H9 (cell line): ENCODE results near the gene OR4K14. TPM values are rescaled to one million over a fixed set of nuclear protein-coding genes. Genes with fewer than 3 reads are reported as not detected.

Experiments
- DNase-seq: peaks from one replicate; pipeline ENCODE4 v3.0.0-alpha.2; 2017
- H2AFZ ChIP-seq: one replicate; pipeline ENCODE4 v1.6.1; 2013; ENCODE audit warnings: mild to moderate bottlenecking, low read length, control low read depth, moderate library complexity
- H2AK5ac ChIP-seq: 2 replicates; pipeline ENCODE4 v1.6.1; 2013; ENCODE audit warnings: low read length, control low read depth, mixed read lengths; ENCODE audit not compliant: insufficient read length
- H2BK120ac ChIP-seq: one replicate; pipeline ENCODE4 v1.6.1; 2013; ENCODE audit warnings: low read depth, mild to moderate bottlenecking, low read length, control low read depth, inconsistent platforms; ENCODE audit not compliant: poor library complexity, severe bottlenecking
- H2BK12ac ChIP-seq: 2 replicates; pipeline ENCODE4 v1.6.1; 2013; ENCODE audit warnings: low read length, control low read depth, mixed read lengths, low read depth; ENCODE audit not compliant: insufficient read length
- H2BK15ac ChIP-seq: 2 replicates; pipeline ENCODE4 v1.6.1; 2013; ENCODE audit warnings: low read depth, low read length, control low read depth
- H2BK20ac ChIP-seq: one replicate; pipeline ENCODE4 v1.6.1; 2013; ENCODE audit warnings: low read depth, mild to moderate bottlenecking, low read length, control low read depth, inconsistent platforms; ENCODE audit not compliant: poor library complexity, severe bottlenecking
- H2BK5ac ChIP-seq: 2 replicates; pipeline ENCODE4 v1.6.1; 2013; ENCODE audit warnings: low read length, control low read depth, mixed read lengths; ENCODE audit not compliant: insufficient read length
- H3K14ac ChIP-seq: 2 replicates; pipeline ENCODE4 v1.6.1; 2013; ENCODE audit warnings: low read length, control low read depth; ENCODE audit not compliant: insufficient read depth
- H3K18ac ChIP-seq: 2 replicates; pipeline ENCODE4 v1.6.1; 2013; ENCODE audit warnings: low read depth, mild to moderate bottlenecking, mixed read lengths, low read length, control low read depth; ENCODE audit not compliant: insufficient read length
- H3K23ac ChIP-seq: 2 replicates; pipeline ENCODE4 v1.6.1; 2013; ENCODE audit warnings: low read length, control low read depth, mixed read lengths, low read depth; ENCODE audit not compliant: insufficient read length
- H3K23me2 ChIP-seq: 2 replicates; pipeline ENCODE4 v1.6.1; 2013; ENCODE audit warnings: low read depth, mild to moderate bottlenecking, mixed read lengths, low read length, control low read depth; ENCODE audit not compliant: insufficient read length, poor library complexity, severe bottlenecking
- H3K27ac ChIP-seq: 2 replicates; pipeline ENCODE4 v1.5.1; 2013; ENCODE audit warnings: low read length, control low read depth, mixed read lengths, low read depth; ENCODE audit not compliant: insufficient read length
- H3K27me3 ChIP-seq: 2 replicates; pipeline ENCODE4 v1.6.1; 2013; ENCODE audit warnings: low read length, control low read depth, inconsistent platforms; ENCODE audit not compliant: insufficient read depth
- H3K4ac ChIP-seq: 2 replicates; pipeline ENCODE4 v1.6.1; 2013; ENCODE audit warnings: low read depth, mild to moderate bottlenecking, control low read depth, inconsistent platforms, low read length, moderate library complexity
- H3K4me1 ChIP-seq: 2 replicates; pipeline ENCODE4 v1.6.1; 2013; ENCODE audit warnings: low read length, control low read depth, inconsistent platforms; ENCODE audit not compliant: insufficient read depth
- H3K4me2 ChIP-seq: 2 replicates; pipeline ENCODE4 v1.6.1; 2013; ENCODE audit warnings: low read length, control low read depth, mixed read lengths; ENCODE audit not compliant: insufficient read length, insufficient read depth
- H3K56ac ChIP-seq: 2 replicates; pipeline ENCODE4 v1.6.1; 2013; ENCODE audit warnings: low read depth, mild to moderate bottlenecking, mixed read lengths, low read length, control low read depth; ENCODE audit not compliant: insufficient read length
- H3K79me1 ChIP-seq: 2 replicates; pipeline ENCODE4 v1.6.1; 2013; ENCODE audit warnings: low read depth, mild to moderate bottlenecking, moderate library complexity, low read length, control low read depth, inconsistent platforms; ENCODE audit not compliant: insufficient read depth, poor library complexity, severe bottlenecking
- H3K79me2 ChIP-seq: 2 replicates; pipeline ENCODE4 v1.6.1; 2013; ENCODE audit warnings: low read length, control low read depth, inconsistent platforms; ENCODE audit not compliant: insufficient read depth
- H3K9ac ChIP-seq: 2 replicates; pipeline ENCODE4 v1.6.1; 2013; ENCODE audit warnings: low read length, control low read depth, mixed read lengths; ENCODE audit not compliant: insufficient read length; ENCODE audit errors: extremely low read depth
- H3K9me3 ChIP-seq: one replicate; pipeline ENCODE4 v1.6.1; 2013; ENCODE audit warnings: low read depth, low read length, inconsistent platforms; ENCODE audit not compliant: control insufficient read depth
- H3T11ph ChIP-seq: one replicate; pipeline ENCODE4 v1.6.1; 2013; ENCODE audit warnings: mild to moderate bottlenecking, low read length, control low read depth, inconsistent platforms
- H4K20me1 ChIP-seq: one replicate; pipeline ENCODE4 v1.6.1; 2013; ENCODE audit not compliant: control insufficient read depth, insufficient read length, insufficient read depth
- H4K5ac ChIP-seq: 2 replicates; pipeline ENCODE4 v1.6.1; 2013; ENCODE audit warnings: low read depth, mild to moderate bottlenecking, mixed read lengths, low read length, control low read depth; ENCODE audit not compliant: insufficient read length
- H4K8ac ChIP-seq: replicated peaks from 2 replicates; pipeline ENCODE4 v1.6.1; 2013; ENCODE audit warnings: low read length, control low read depth, mixed read lengths, low read depth; ENCODE audit not compliant: insufficient read length
- H4K91ac ChIP-seq: 2 replicates; pipeline ENCODE4 v1.6.1; 2013; ENCODE audit warnings: low read depth, mild to moderate bottlenecking, moderate library complexity, mixed read lengths, low read length, control low read depth; ENCODE audit not compliant: insufficient read length
- H3K27ac Mint-ChIP-seq, 3 experiments: 2 replicates in 2 of 3; 3 replicates in 1 of 3; pipeline ENCODE4 v1.8.0; 2020 to 2021; ENCODE audit warnings: mixed read lengths in 3 of 3, mild to moderate bottlenecking in 1 of 3, moderate library complexity in 1 of 3
- H3K27me3 Mint-ChIP-seq: 2 replicates; pipeline ENCODE4 v1.8.0; 2021; ENCODE audit warnings: low read depth, mild to moderate bottlenecking, moderate library complexity, mixed read lengths
- H3K36me3 Mint-ChIP-seq, 3 experiments: 2 replicates in 2 of 3; 3 replicates in 1 of 3; pipeline ENCODE4 v1.8.0; 2020 to 2021; ENCODE audit warnings: low read depth in 3 of 3, mixed read lengths in 3 of 3; ENCODE audit not compliant: insufficient read depth in 1 of 3
- H3K4me1 Mint-ChIP-seq, 2 experiments: 2 replicates each; pipeline ENCODE4 v1.8.0; 2020; ENCODE audit warnings: mixed read lengths in 2 of 2
- H3K4me3 Mint-ChIP-seq, 2 experiments: 2 replicates in 1 of 2; 3 replicates in 1 of 2; pipeline ENCODE4 v1.8.0; 2020 to 2021; ENCODE audit warnings: mild to moderate bottlenecking in 2 of 2, mixed read lengths in 2 of 2, moderate library complexity in 1 of 2
- H3K9me3 Mint-ChIP-seq, 2 experiments: 2 replicates in 1 of 2; 3 replicates in 1 of 2; pipeline ENCODE4 v1.8.0; 2020; ENCODE audit warnings: mild to moderate bottlenecking in 2 of 2, mixed read lengths in 2 of 2, moderate library complexity in 1 of 2
- WGBS: extraction: QIAGEN DNeasy Blood & Tissue Kit; methylation state at CpG from one replicate; pipeline ENCODE4 v1.1.7; 2013; ENCODE audit warnings: missing lambda C conversion rate, low lambda C conversion rate, mixed read lengths; ENCODE audit not compliant: insufficient read length; ENCODE audit errors: extremely low coverage; 5-methylcytosine and 5-hydroxymethylcytosine counted together
- long read RNA-seq: library from polyadenylated mRNA; unstranded; transcript quantifications from one replicate; pipeline ENCODE4 v2.0.0, GENCODE V29; 2020
- total RNA-seq: library from RNA; stranded (reverse); gene quantifications from 2 replicates; pipeline ENCODE4 v1.2.1, GENCODE V29; 2021
- TF ChIP-seq, protein P1 (sequence below): fragments of 200-600 bp; sonication (generic); conservative IDR thresholded peaks from 3 replicates; pipeline ENCODE4 v1.8.0; 2021; ENCODE audit warnings: antibody characterized with exemption, mild to moderate bottlenecking

Gene OR4K14
- total RNA-seq = not detected in 2 replicates
- long read RNA-seq = 0 reads

DNA sequence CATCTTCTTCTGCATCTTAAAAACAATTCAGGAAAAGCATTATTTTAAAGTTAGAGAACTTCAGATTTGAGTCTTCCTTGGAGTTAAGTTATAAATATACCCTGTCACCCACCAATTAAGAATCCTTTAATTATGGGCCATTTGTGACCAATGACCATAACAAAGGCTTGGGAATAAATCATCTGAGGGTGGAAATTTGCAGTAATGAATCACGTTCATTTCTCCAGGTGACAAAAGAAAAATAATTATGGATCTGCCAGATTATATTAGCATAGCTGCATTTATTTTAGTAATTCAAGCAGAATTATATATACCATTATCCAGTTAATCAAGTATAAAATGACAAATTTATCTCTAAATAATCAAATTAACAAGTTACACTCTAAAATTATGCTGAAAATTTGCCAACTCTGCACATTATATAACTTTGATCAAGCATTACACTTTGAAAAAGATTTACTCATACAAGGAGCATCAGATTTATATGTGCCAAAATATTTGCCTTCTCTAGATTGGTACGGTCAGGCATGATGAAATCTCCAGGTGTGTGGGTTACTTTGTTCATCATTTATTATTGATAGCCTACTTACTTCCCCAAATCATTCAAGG lies at the start of gene OR4K14:
Gene OR4K14, minus strand, starts transcription at position 51 of the 609 bp plus-strand sequence. CDS start 4,114 bp downstream, outside the sequence.
- no peak within 1 kb of the TSS for H3K27ac Mint-ChIP-seq
- no peaks in the 10 kb centered on the region for H3K27me3 Mint-ChIP-seq
- peaks cover 81 to 88% of the 10 kb centered on the region in 2 experiments for H3K9me3 Mint-ChIP-seq
- no peak within 1 kb of the TSS for H3K4me3 Mint-ChIP-seq
- no peak within 1 kb of the TSS for H4K8ac ChIP-seq
- no peak within 1 kb of the TSS for H3K9ac ChIP-seq
- no peak within 1 kb of the TSS for H2BK5ac ChIP-seq
- H4K91ac ChIP-seq = no peak within 1 kb of the TSS
- no peak within 1 kb of the TSS for H2AK5ac ChIP-seq
- no peak within 1 kb of the TSS for H3K14ac ChIP-seq
- H3K36me3 Mint-ChIP-seq = peaks cover 0 to 15% (median 3%) of the 10 kb centered on the region in 3 experiments; a peak in 5 of 7 replicates
- no peak within 1 kb of the TSS for H4K5ac ChIP-seq
- TF ChIP-seq, protein P1, sequence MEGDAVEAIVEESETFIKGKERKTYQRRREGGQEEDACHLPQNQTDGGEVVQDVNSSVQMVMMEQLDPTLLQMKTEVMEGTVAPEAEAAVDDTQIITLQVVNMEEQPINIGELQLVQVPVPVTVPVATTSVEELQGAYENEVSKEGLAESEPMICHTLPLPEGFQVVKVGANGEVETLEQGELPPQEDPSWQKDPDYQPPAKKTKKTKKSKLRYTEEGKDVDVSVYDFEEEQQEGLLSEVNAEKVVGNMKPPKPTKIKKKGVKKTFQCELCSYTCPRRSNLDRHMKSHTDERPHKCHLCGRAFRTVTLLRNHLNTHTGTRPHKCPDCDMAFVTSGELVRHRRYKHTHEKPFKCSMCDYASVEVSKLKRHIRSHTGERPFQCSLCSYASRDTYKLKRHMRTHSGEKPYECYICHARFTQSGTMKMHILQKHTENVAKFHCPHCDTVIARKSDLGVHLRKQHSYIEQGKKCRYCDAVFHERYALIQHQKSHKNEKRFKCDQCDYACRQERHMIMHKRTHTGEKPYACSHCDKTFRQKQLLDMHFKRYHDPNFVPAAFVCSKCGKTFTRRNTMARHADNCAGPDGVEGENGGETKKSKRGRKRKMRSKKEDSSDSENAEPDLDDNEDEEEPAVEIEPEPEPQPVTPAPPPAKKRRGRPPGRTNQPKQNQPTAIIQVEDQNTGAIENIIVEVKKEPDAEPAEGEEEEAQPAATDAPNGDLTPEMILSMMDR = no peak
- H3K4me2 ChIP-seq = no peak within 1 kb of the TSS
- H2BK15ac ChIP-seq = no peak within 1 kb of the TSS
- H3K4me1 Mint-ChIP-seq = no peaks in the 10 kb centered on the region
- no peak within 1 kb of the TSS for H2BK120ac ChIP-seq
- H3K9me3 ChIP-seq = peaks cover 58% of the 10 kb centered on the region
- no CpG with 5 or more reads among the region's 2 CpGs for WGBS
- no peaks in the 10 kb centered on the region for H3K79me2 ChIP-seq
- no peaks in the 10 kb centered on the region for H3K23me2 ChIP-seq
- H3K18ac ChIP-seq = no peak within 1 kb of the TSS
- no peak within 1 kb of the TSS for H2BK12ac ChIP-seq
- no peak within 1 kb of the TSS for H3K56ac ChIP-seq
- no peak within 1 kb of the TSS for H2AFZ ChIP-seq
- H3K79me1 ChIP-seq = no peaks in the 10 kb centered on the region
- no peak within 1 kb of the TSS for H3K4ac ChIP-seq
- no peak within 1 kb of the TSS for H3K27ac ChIP-seq
- no peaks in the 10 kb centered on the region for H3K27me3 ChIP-seq
- H3K4me1 ChIP-seq = no peaks in the 10 kb centered on the region
- H4K20me1 ChIP-seq = no peaks in the 10 kb centered on the region
- no peak within 1 kb of the TSS for H2BK20ac ChIP-seq
- no peak within 1 kb of the TSS for H3K23ac ChIP-seq
- DNase-seq = no peak
- no peak within 1 kb of the TSS for H3T11ph ChIP-seq
